Left cardiac atrium (tissue), 4 donors: ENCODE data around the gene KLHL11. TPM values are rescaled to one million over a fixed set of nuclear protein-coding genes. Genes with fewer than 3 reads are reported as not detected.

Source experiments
- ATAC-seq, 2 donors: fragments of 200-7000 bp; cut with Tn5 transposase; one replicate each; pipeline ENCODE4 v1.9.1; 2020; ENCODE audit warnings: mild to moderate bottlenecking in 2 of 2, moderate library complexity in 2 of 2
- DNase-seq: peaks from one replicate; pipeline ENCODE4 v3.0.0-alpha.2; 2020
- intact Hi-C, 2 donors: fragments of 100-400 bp; cut with DNase I; formaldehyde crosslinking; loops; one replicate each; pipeline versions ENCODE4 v1.14.1 to v1.15.1; 2022 to 2023
- total RNA-seq, 2 donors: library from RNA; stranded (reverse); fragmentation: NEBNext Ultra II Directional; extraction: Animal tissue kit (Norgen Biotek cat#: 25700); gene quantifications; one replicate each; pipeline ENCODE4 v1.2.1, GENCODE V29; 2021
- donor health status: DM: no; HTN: yes; CAD: no.
- donor health status: DM: no; HTN: yes; CAD: no; lungs with severe emphysema.
- donor health status: DM: yes; HTN: yes; CAD: no.
- donor health status: Dilated cardiomyopathy.

The KLHL11 gene
- total RNA-seq, 2 donors from 2014 or later = 4.7 to 6.1 TPM

GRCh38 chr17:41816637-41817320 lies 48.4 kb downstream of the KLHL11 start:
- intact Hi-C loops = no loop called here
- DNase-seq = no peak

GRCh38 chr17:41814195-41814594 lies 51.0 kb downstream of the KLHL11 start:
- DNase-seq = no peak
- ATAC-seq = no peak
- intact Hi-C loops = no loop called here

More at GRCh38 chr17:41816637-41817320, 48.4 kb downstream of the KLHL11 start:
- no peak for ATAC-seq

- DNase-seq (no peak), ATAC-seq (no peak)
- intact Hi-C loops = no loop called here
These were observed 51.5 kb downstream of the KLHL11 start for GRCh38 chr17:41813699-41814124.

GRCh38 chr17:41813152-41813680 lies 52.0 kb downstream of the KLHL11 start:
- DNase-seq (no peak), ATAC-seq (no peak)
- intact Hi-C loops = no loop called here

- DNase-seq (peak; percentile 83), ATAC-seq (peak; percentile 66 to 69)
- intact Hi-C loops = no loop called here
These were observed 52.7 kb downstream of the KLHL11 start, which contains the start of gene FKBP10 for GRCh38 chr17:41812381-41813151. Gene FKBP10 (plus strand): TSS chr17:41813004. CDS start chr17:41813035, 31 bp downstream.

- ATAC-seq (peak; percentile 87 to 88), DNase-seq (peak; percentile 83)
- intact Hi-C loops = no loop called here
These were observed 53.5 kb downstream of the KLHL11 start, which contains the start of gene P3H4 for GRCh38 chr17:41811549-41812380. Gene P3H4 (minus strand): TSS chr17:41811949. CDS start chr17:41811915, 34 bp downstream.

GRCh38 chr17:41810659-41811548 lies 54.3 kb downstream of the KLHL11 start:
- ATAC-seq (peak in 1 of 2 donors; percentile 1), DNase-seq (no peak)
- intact Hi-C loops = no loop called here

GRCh38 chr17:41806685-41807445 lies 58.4 kb downstream of the KLHL11 start:
- no peak for DNase-seq
- ATAC-seq = no peak
- intact Hi-C loops = no loop called here

Other genes with a start within 250 kb of the KLHL11 start
- gene KRT17, start 240.8 kb downstream of the KLHL11 start, total RNA-seq = not detected
- gene EIF1, start 176.5 kb downstream of the KLHL11 start, total RNA-seq = 1,000 to 10,000 TPM in 1 of 2 donors, 100 to 1,000 TPM in 1; 883 to 1,102 TPM
- gene GAST, start 153.1 kb downstream of the KLHL11 start, total RNA-seq = not detected
- not detected for gene HAP1, start 130.8 kb downstream of the KLHL11 start, total RNA-seq
- 100 to 1,000 TPM; 117 to 139 TPM for gene JUP, start 78.7 kb downstream of the KLHL11 start, total RNA-seq
- 10 to 100 TPM; 12.0 to 13.8 TPM for gene P3H4, start 53.5 kb downstream of the KLHL11 start, total RNA-seq
- gene FKBP10, start 52.4 kb downstream of the KLHL11 start, total RNA-seq = 10 to 100 TPM; 33.0 to 47.3 TPM
- gene NT5C3B, start 29.2 kb downstream of the KLHL11 start, total RNA-seq = 10 to 100 TPM; 27.8 to 42.1 TPM
- gene KLHL10, start 27.6 kb downstream of the KLHL11 start, total RNA-seq = under 1 TPM; 0.18 to 0.32 TPM
- gene ACLY, start 53.5 kb upstream of the KLHL11 start, total RNA-seq = 10 to 100 TPM; 58.7 to 72.2 TPM
- gene ODAD4, start 65.2 kb upstream of the KLHL11 start, total RNA-seq = 1 to 10 TPM; 1.0 to 1.3 TPM
- gene CNP, start 101.4 kb upstream of the KLHL11 start, total RNA-seq = 10 to 100 TPM; 40.3 to 43.7 TPM
- 10 to 100 TPM; 57.5 to 73.9 TPM for gene DNAJC7, start 152.0 kb upstream of the KLHL11 start, total RNA-seq
- 10 to 100 TPM; 35.3 to 45.9 TPM for gene NKIRAS2, start 154.7 kb upstream of the KLHL11 start, total RNA-seq
- under 1 TPM; 0.68 to 0.94 TPM for gene C17orf113, start 185.2 kb upstream of the KLHL11 start, total RNA-seq
- under 1 TPM; 0.13 to 0.27 TPM for gene ZNF385C, start 233.1 kb upstream of the KLHL11 start, total RNA-seq
- 1 to 10 TPM; 6.4 to 6.7 TPM for gene DHX58, start 247.3 kb upstream of the KLHL11 start, total RNA-seq